ENCODE results near the gene OTX1.
"Not testable (repeated sequence)": the region's sequence is repeated elsewhere in the genome, so short reads cannot be mapped to it uniquely, and the experiment has no call there.

The OTX1 gene

GRCh38 chr2:63050334-63051041 lies at the start of gene OTX1:
Gene OTX1 (plus strand): TSS chr2:63050830. CDS start chr2:63052991, 2,161 bp downstream.
- peak; percentile 57 for DNase-seq (ENCODE audit: low spot score)

- no peak for DNase-seq (ENCODE audit: low spot score)
Measured at GRCh38 chr2:63001576-63001975, 49.1 kb upstream of the OTX1 start.

- DNase-seq (ENCODE audit: low spot score), result no peak
Measured at GRCh38 chr2:63003351-63003750, 47.3 kb upstream of the OTX1 start.

GRCh38 chr2:63007813-63008458 lies 42.7 kb upstream of the OTX1 start:
- DNase-seq (ENCODE audit: low spot score), result no peak

- DNase-seq (ENCODE audit: low spot score), result no peak
Measured at GRCh38 chr2:63008838-63009237, 41.8 kb upstream of the OTX1 start.

- no peak for DNase-seq (ENCODE audit: low spot score)
Measured at GRCh38 chr2:63009490-63009889, 41.1 kb upstream of the OTX1 start.

- DNase-seq (ENCODE audit: low spot score), result no peak
Measured at GRCh38 chr2:63012541-63012940, 38.1 kb upstream of the OTX1 start.

- DNase-seq (ENCODE audit: low spot score), result no peak
Measured at GRCh38 chr2:63013438-63013837, 37.2 kb upstream of the OTX1 start.

- DNase-seq (ENCODE audit: low spot score), result no peak
Measured at GRCh38 chr2:63015389-63015788, 35.2 kb upstream of the OTX1 start.

GRCh38 chr2:63018439-63018838 lies 32.2 kb upstream of the OTX1 start:
- DNase-seq (ENCODE audit: low spot score), result no peak

- DNase-seq (ENCODE audit: low spot score), result not testable (repeated sequence)
Measured at GRCh38 chr2:63019686-63020085, 30.9 kb upstream of the OTX1 start.

GRCh38 chr2:63023444-63023843 lies 27.2 kb upstream of the OTX1 start:
- no peak for DNase-seq (ENCODE audit: low spot score)

GRCh38 chr2:63027220-63027619 lies 23.4 kb upstream of the OTX1 start:
- no peak for DNase-seq (ENCODE audit: low spot score)

GRCh38 chr2:63029058-63029457 lies 21.6 kb upstream of the OTX1 start:
- no peak for DNase-seq (ENCODE audit: low spot score)

- DNase-seq (ENCODE audit: low spot score), result peak; percentile 3
Measured at GRCh38 chr2:63034526-63034925, 16.1 kb upstream of the OTX1 start.

GRCh38 chr2:63035169-63035568 lies 15.5 kb upstream of the OTX1 start:
- no peak for DNase-seq (ENCODE audit: low spot score)

- no peak for DNase-seq (ENCODE audit: low spot score)
Measured at GRCh38 chr2:63035660-63036059, 15.0 kb upstream of the OTX1 start.

- DNase-seq (ENCODE audit: low spot score), result no peak
Measured at GRCh38 chr2:63038034-63038433, 12.6 kb upstream of the OTX1 start.

- DNase-seq (ENCODE audit: low spot score), result no peak
Measured at GRCh38 chr2:63040586-63040985, 10.0 kb upstream of the OTX1 start.

GRCh38 chr2:63041592-63041991 lies 9.0 kb upstream of the OTX1 start:
- DNase-seq (ENCODE audit: low spot score), result no peak

- peak; percentile 3 for DNase-seq (ENCODE audit: low spot score)
Measured at GRCh38 chr2:63044362-63045327, 6.0 kb upstream of the OTX1 start.

GRCh38 chr2:63046552-63046951 lies 4.1 kb upstream of the OTX1 start:
- no peak for DNase-seq (ENCODE audit: low spot score)

- DNase-seq (ENCODE audit: low spot score), result no peak
Measured at GRCh38 chr2:63046961-63047320, 3.7 kb upstream of the OTX1 start.

All from Ammon's horn (tissue), 1 donor.